ENCODE results near the gene ATOSB.

Gene ATOSB

GRCh38 chr9:35114113-35114839 is 1.4 kb downstream of the ATOSB start:
- peak; percentile 34 for DNase-seq (ENCODE audit: low read depth, low spot score)

- no peak for DNase-seq (ENCODE audit: low read depth, low spot score)
Measured at GRCh38 chr9:35112257-35113020, 3.2 kb downstream of the ATOSB start.

- peak; percentile 92 for DNase-seq (ENCODE audit: low read depth, low spot score)
Measured at GRCh38 chr9:35111001-35111933, 4.4 kb downstream of the ATOSB start.

GRCh38 chr9:35110327-35110761 is 5.3 kb downstream of the ATOSB start:
- DNase-seq (ENCODE audit: low read depth, low spot score), result no peak

GRCh38 chr9:35108946-35109575 is 6.6 kb downstream of the ATOSB start:
- no peak for DNase-seq (ENCODE audit: low read depth, low spot score)

GRCh38 chr9:35108461-35108860 is 7.2 kb downstream of the ATOSB start:
- DNase-seq (ENCODE audit: low read depth, low spot score), result no peak

GRCh38 chr9:35107297-35108290 is 8.1 kb downstream of the ATOSB start:
- no peak for DNase-seq (ENCODE audit: low read depth, low spot score)

- no peak for DNase-seq (ENCODE audit: low read depth, low spot score)
Measured at GRCh38 chr9:35106343-35106730, 9.3 kb downstream of the ATOSB start.

- no peak for DNase-seq (ENCODE audit: low read depth, low spot score)
Measured at GRCh38 chr9:35105571-35106342, 9.9 kb downstream of the ATOSB start.

- no peak for DNase-seq (ENCODE audit: low read depth, low spot score)
Measured at GRCh38 chr9:35105126-35105525, 10.5 kb downstream of the ATOSB start.

- DNase-seq (ENCODE audit: low read depth, low spot score), result no peak
Measured at GRCh38 chr9:35104586-35104985, 11.1 kb downstream of the ATOSB start.

GRCh38 chr9:35103660-35104191 is 11.9 kb downstream of the ATOSB start:
- no peak for DNase-seq (ENCODE audit: low read depth, low spot score)

GRCh38 chr9:35102769-35103659 is 12.6 kb downstream of the ATOSB start, which contains the start of gene STOML2:
TSS of gene STOML2 (minus strand) at chr9:35103131. CDS start at chr9:35103094, 37 bp downstream.
- peak; percentile 88 for DNase-seq (ENCODE audit: low read depth, low spot score)

GRCh38 chr9:35102465-35102768 is 13.2 kb downstream of the ATOSB start:
- no peak for DNase-seq (ENCODE audit: low read depth, low spot score)

- no peak for DNase-seq (ENCODE audit: low read depth, low spot score)
Measured at GRCh38 chr9:35097573-35097972, 18.1 kb downstream of the ATOSB start.

- DNase-seq (ENCODE audit: low read depth, low spot score), result peak; percentile 74
Measured at GRCh38 chr9:35096035-35096849, 19.4 kb downstream of the ATOSB start, which contains the start of gene PIGO. TSS of gene PIGO (minus strand) at chr9:35096591. CDS start at chr9:35095565, 1,026 bp downstream.

GRCh38 chr9:35091536-35091935 is 24.1 kb downstream of the ATOSB start:
- DNase-seq (ENCODE audit: low read depth, low spot score), result no peak

Measured in activated CD4-positive, CD25-positive, alpha-beta regulatory T cell treated with anti-CD3 and anti-CD28 coated beads, Interleukin-2, amount 50 U/mL, for 16 hours (primary cell).